Measurements from ENCODE around the gene PPP2R1B. TPM values are rescaled to one million over a fixed set of nuclear protein-coding genes. Genes with fewer than 3 reads are reported as not detected.
"Not testable (repeated sequence)": the region's sequence is repeated elsewhere in the genome, so short reads cannot be mapped to it uniquely, and the experiment has no call there.

PPP2R1B gene
- polyA plus RNA-seq, 1 donor from 2014 or later: 10.4 TPM

DNA sequence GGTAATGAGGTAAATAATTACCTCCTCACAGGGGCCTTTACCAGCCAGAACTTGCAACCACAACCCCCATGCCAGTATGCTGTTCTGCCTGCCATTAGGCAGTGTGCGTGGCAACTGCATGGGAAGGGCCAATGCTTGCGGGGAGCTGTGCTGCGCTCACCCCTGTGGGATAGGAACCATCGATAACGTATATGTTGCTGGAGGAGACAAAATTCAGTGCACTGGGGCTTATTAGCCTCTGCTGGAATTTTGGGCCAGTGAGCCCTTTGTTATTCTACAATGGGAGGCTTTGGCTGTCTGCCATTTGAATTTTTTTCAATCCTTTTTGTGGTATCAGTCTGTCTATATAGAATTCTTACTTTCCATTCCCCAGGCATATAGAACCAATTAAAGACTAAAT is 47.3 kb downstream of the PPP2R1B start:
- H3K9me2 ChIP-seq (ENCODE audit: insufficient read depth, low read length): no peaks in the 10 kb centered on the region
- H3K27me3 ChIP-seq (ENCODE audit: insufficient read depth, low read depth, low read length): no peaks in the 10 kb centered on the region
- H3K27ac ChIP-seq (ENCODE audit: low read length): no peak overlapping the region
- H3K9me3 ChIP-seq (ENCODE audit: low read length): no peaks in the 10 kb centered on the region
- peaks cover 14% of the 10 kb centered on the region for H3K36me3 ChIP-seq (ENCODE audit: insufficient read depth, low read length)
- no peak overlapping the region for H3K9ac ChIP-seq (ENCODE audit: low read length)
- H2AFZ ChIP-seq (ENCODE audit: low read depth, low read length): no peak overlapping the region
- H3K4me2 ChIP-seq (ENCODE audit: low read length): no peak overlapping the region
- no peaks in the 10 kb centered on the region for H3F3A ChIP-seq (ENCODE audit: insufficient read depth, low read length, poor library complexity, severe bottlenecking)
- no peaks in the 10 kb centered on the region for H4K20me1 ChIP-seq (ENCODE audit: insufficient read depth)
- TF ChIP-seq EZH2 (IDR thresholded peaks at IDR 0.05; ENCODE audit: borderline replicate concordance, insufficient read depth, low read length, poor library complexity, severe bottlenecking) (no peak), RAD21 (conservative IDR thresholded peaks at IDR 0.05) (no peak), EP300 (conservative IDR thresholded peaks at IDR 0.05; ENCODE audit: poor library complexity, severe bottlenecking) (no peak), MXI1 (conservative IDR thresholded peaks at IDR 0.05; ENCODE audit: poor library complexity, severe bottlenecking) (no peak), TAF1 (IDR thresholded peaks at IDR 0.05; ENCODE audit: low read depth) (no peak)
- no peak overlapping the region for H3K4me3 ChIP-seq (ENCODE audit: low read length)
- H3K79me2 ChIP-seq (replicated peaks; ENCODE audit: insufficient read depth, low read length): no peaks in the 10 kb centered on the region

DNA sequence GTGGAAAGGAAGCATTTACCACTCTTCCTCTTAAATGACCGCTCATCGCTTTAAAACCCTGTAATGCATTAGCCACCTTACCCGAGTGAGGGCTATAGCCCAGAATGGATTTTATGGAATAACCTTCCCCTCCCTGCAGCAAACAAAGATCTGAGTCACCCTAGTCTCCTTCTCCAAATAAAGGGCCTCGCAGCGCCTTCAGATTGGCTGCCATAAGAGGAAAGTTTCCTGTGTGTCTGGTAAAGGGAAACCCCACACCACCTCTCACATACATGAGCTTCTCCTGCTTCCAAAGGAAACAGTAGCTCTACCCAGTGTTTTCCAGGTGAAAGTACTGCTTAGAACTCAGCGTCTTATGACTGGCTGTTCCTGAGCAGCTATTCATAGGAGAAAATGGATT is 47.8 kb downstream of the PPP2R1B start:
- Histone ChIP-seq H3K9me2 (ENCODE audit: insufficient read depth, low read length) (no peaks in the 10 kb centered on the region), H3K9ac (ENCODE audit: low read length) (no peak overlapping the region), H3K79me2 (replicated peaks; ENCODE audit: insufficient read depth, low read length) (no peaks in the 10 kb centered on the region), H4K20me1 (ENCODE audit: insufficient read depth) (no peaks in the 10 kb centered on the region), H3K27me3 (ENCODE audit: insufficient read depth, low read depth, low read length) (no peaks in the 10 kb centered on the region), H3K4me3 (ENCODE audit: low read length) (no peak overlapping the region), H3K36me3 (ENCODE audit: insufficient read depth, low read length) (peaks cover 14% of the 10 kb centered on the region), H3F3A (ENCODE audit: insufficient read depth, low read length, poor library complexity, severe bottlenecking) (no peaks in the 10 kb centered on the region), H2AFZ (ENCODE audit: low read depth, low read length) (no peak overlapping the region), H3K9me3 (ENCODE audit: low read length) (no peaks in the 10 kb centered on the region), H3K4me2 (ENCODE audit: low read length) (no peak overlapping the region), H3K27ac (ENCODE audit: low read length) (no peak overlapping the region)
- TF ChIP-seq RAD21 (conservative IDR thresholded peaks at IDR 0.05) (no peak), POLR2AphosphoS5 (IDR thresholded peaks at IDR 0.05) (no peak), EP300 (conservative IDR thresholded peaks at IDR 0.05; ENCODE audit: poor library complexity, severe bottlenecking) (no peak), MXI1 (conservative IDR thresholded peaks at IDR 0.05; ENCODE audit: poor library complexity, severe bottlenecking) (no peak), TAF1 (IDR thresholded peaks at IDR 0.05; ENCODE audit: low read depth) (no peak)

DNA sequence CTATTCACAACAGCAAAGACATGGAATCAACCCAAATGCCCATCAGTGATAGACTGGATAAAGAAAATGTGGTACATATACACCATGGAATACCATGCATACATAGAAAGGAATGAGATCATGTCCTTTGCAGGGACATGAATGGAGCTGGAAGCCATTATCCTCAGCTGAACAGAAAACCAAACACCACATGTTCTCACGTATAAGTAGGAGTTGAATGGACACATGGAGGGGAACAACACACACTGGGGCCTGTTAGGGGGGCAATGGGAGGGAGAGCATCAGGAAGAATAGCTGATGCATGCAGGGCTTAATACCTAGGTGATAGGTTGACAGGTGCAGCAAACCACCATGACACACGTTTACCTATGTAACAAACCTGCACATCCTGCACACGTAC is 48.5 kb downstream of the PPP2R1B start:
- not testable (repeated sequence) for H3K9me3 ChIP-seq (ENCODE audit: low read length); H3K4me2 ChIP-seq (ENCODE audit: low read length); H3K9me2 ChIP-seq (ENCODE audit: insufficient read depth, low read length); H3K27ac ChIP-seq (ENCODE audit: low read length); H2AFZ ChIP-seq (ENCODE audit: low read depth, low read length); H3K9ac ChIP-seq (ENCODE audit: low read length); H3K79me2 ChIP-seq (replicated peaks; ENCODE audit: insufficient read depth, low read length); H4K20me1 ChIP-seq (ENCODE audit: insufficient read depth); H3K4me3 ChIP-seq (ENCODE audit: low read length); H3F3A ChIP-seq (ENCODE audit: insufficient read depth, low read length, poor library complexity, severe bottlenecking); H3K27me3 ChIP-seq (ENCODE audit: insufficient read depth, low read depth, low read length)
- peaks cover 14% of the 10 kb centered on the region for H3K36me3 ChIP-seq (ENCODE audit: insufficient read depth, low read length)

DNA sequence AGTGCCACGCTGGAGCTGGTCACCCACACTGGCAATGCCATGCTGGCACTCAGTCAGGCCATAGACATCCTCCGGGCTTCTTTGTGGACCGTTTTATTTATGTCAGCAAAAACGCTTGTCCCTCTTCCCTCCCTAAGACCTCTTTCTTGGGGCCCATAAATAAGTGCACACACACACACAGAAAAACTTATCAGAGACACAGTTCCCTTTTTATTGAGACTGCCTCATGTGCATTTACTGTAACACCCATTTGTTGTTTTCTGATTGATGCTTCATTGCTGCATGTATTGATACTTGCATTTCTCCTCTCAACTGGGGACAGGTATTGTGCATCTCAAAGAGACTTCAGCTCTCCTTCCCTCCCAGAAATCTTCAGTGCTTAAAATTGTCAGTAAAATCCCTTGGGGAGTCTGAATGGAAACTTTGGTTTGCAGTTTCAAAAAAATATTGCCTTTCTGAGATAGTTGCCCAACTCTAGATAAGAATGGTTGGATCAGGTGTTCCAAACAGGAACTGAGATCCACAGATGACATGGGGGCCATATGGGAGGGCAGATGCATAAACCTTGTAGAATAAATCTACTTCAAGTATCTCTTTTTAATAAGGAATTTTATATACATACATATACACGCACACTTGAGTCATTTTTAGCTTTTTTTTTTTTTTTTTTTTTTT is 50.9 kb downstream of the PPP2R1B start:
- no peak overlapping the region for H3K4me3 ChIP-seq (ENCODE audit: low read length)
- H3K36me3 ChIP-seq (ENCODE audit: insufficient read depth, low read length): peaks cover 8% of the 10 kb centered on the region
- no peak overlapping the region for H2AFZ ChIP-seq (ENCODE audit: low read depth, low read length)
- no peaks in the 10 kb centered on the region for H4K20me1 ChIP-seq (ENCODE audit: insufficient read depth)
- TF ChIP-seq RAD21 (conservative IDR thresholded peaks at IDR 0.05): no peak
- no peak for TF ChIP-seq POLR2AphosphoS5 (IDR thresholded peaks at IDR 0.05)
- no peak for TF ChIP-seq EP300 (conservative IDR thresholded peaks at IDR 0.05; ENCODE audit: poor library complexity, severe bottlenecking)
- TF ChIP-seq EZH2 (IDR thresholded peaks at IDR 0.05; ENCODE audit: borderline replicate concordance, insufficient read depth, low read length, poor library complexity, severe bottlenecking): no peak
- TF ChIP-seq TAF1 (IDR thresholded peaks at IDR 0.05; ENCODE audit: low read depth): no peak
- TF ChIP-seq, protein P1, sequence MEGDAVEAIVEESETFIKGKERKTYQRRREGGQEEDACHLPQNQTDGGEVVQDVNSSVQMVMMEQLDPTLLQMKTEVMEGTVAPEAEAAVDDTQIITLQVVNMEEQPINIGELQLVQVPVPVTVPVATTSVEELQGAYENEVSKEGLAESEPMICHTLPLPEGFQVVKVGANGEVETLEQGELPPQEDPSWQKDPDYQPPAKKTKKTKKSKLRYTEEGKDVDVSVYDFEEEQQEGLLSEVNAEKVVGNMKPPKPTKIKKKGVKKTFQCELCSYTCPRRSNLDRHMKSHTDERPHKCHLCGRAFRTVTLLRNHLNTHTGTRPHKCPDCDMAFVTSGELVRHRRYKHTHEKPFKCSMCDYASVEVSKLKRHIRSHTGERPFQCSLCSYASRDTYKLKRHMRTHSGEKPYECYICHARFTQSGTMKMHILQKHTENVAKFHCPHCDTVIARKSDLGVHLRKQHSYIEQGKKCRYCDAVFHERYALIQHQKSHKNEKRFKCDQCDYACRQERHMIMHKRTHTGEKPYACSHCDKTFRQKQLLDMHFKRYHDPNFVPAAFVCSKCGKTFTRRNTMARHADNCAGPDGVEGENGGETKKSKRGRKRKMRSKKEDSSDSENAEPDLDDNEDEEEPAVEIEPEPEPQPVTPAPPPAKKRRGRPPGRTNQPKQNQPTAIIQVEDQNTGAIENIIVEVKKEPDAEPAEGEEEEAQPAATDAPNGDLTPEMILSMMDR (IDR thresholded peaks at IDR 0.05; ENCODE audit: poor library complexity, severe bottlenecking): no peak
- no peak for TF ChIP-seq MXI1 (conservative IDR thresholded peaks at IDR 0.05; ENCODE audit: poor library complexity, severe bottlenecking)
- TF ChIP-seq SMC3 (conservative IDR thresholded peaks at IDR 0.05; ENCODE audit: poor library complexity): no peak
- no peaks in the 10 kb centered on the region for H3K9me3 ChIP-seq (ENCODE audit: low read length)
- H3K27me3 ChIP-seq (ENCODE audit: insufficient read depth, low read depth, low read length): no peaks in the 10 kb centered on the region
- no peaks in the 10 kb centered on the region for H3K9me2 ChIP-seq (ENCODE audit: insufficient read depth, low read length)
- H3K79me2 ChIP-seq (replicated peaks; ENCODE audit: insufficient read depth, low read length): no peaks in the 10 kb centered on the region
- no peaks in the 10 kb centered on the region for H3F3A ChIP-seq (ENCODE audit: insufficient read depth, low read length, poor library complexity, severe bottlenecking)
- no peak overlapping the region for H3K27ac ChIP-seq (ENCODE audit: low read length)
- H3K9ac ChIP-seq (ENCODE audit: low read length): no peak overlapping the region
- H3K4me2 ChIP-seq (ENCODE audit: low read length): no peak overlapping the region

All from neural cell (in vitro differentiated cells).